ENCODE results near the gene USP3. TPM values are rescaled to one million over a fixed set of nuclear protein-coding genes. Genes with fewer than 3 reads are reported as not detected.
"Not testable (repeated sequence)": the region's sequence is repeated elsewhere in the genome, so short reads cannot be mapped to it uniquely, and the experiment has no call there.

USP3 gene
- polyA plus RNA-seq, 4 donors, result 20.8 to 43.5 (median 41.0) TPM

DNA sequence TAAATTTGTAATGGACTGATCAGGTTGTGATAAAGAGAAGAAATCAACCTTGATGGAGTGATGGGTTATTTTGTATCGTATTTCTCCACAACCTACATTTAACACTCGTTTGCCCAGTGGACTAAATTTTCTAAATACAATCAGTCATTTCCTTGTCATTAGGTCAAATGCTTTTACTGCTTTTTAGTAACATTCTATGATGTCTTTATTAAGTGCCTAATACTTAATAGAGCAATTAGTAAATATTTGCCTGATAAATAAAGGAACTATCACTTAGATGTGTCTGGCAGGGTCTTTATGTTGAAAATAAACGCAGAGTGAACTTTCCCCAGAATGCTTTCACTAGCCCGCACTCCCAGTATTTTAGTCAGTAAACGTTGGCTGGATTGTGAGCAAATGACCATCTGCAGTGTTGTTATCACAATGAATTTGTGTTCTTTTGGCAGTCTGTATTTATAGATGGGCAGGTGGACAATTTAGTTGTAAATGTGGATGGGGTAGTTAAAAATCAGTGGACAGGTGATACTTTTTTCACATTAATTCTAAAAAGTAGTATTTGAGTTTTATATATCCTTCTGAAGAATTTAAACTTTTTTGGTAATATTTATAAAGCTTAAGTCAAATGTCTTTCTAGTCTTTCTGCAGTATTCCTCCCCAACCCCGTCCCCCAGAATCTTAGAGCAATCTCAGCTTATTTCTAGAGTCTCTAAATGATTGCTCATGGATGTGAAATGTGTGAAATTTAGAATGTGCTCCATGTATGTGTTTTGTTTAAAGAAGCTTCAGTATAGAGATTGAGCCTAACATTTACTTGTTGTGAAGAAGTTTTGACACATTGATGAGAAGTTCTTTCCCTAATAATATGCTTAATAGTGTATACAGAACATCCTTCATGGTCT is 4.9 kb downstream of the USP3 start:
- no peak for DNase-seq (ENCODE audit: low read depth in 4 of 4, low spot score in 3 of 4)

- no peak for DNase-seq (ENCODE audit: low read depth in 4 of 4, low spot score in 3 of 4)
Observed at GRCh38 chr15:63509955-63510940, 5.9 kb downstream of the USP3 start.

GRCh38 chr15:63512148-63512547 is 7.8 kb downstream of the USP3 start:
- DNase-seq (ENCODE audit: low read depth in 4 of 4, low spot score in 3 of 4), result no peak

DNA sequence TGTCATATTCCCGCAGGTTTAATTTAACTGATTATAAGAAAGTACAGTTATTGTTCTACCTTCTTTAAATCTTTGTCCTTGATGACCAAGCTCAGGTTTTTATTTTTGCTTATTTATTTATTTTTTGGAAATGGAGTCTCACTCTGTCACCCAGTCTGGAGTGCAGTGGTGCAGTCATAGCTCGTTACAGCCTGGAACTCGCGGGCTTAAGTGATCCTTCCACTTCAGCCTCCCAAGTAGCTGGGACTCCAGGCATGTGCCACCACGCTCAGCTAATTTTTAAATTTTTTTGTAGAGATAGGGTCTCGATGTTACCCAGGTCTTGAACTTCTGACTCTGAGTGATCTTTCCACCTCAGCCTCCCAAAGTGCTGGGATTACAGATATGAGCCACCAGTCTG is 8.9 kb downstream of the USP3 start:
- no peak for DNase-seq (ENCODE audit: low read depth in 4 of 4, low spot score in 3 of 4)

DNA sequence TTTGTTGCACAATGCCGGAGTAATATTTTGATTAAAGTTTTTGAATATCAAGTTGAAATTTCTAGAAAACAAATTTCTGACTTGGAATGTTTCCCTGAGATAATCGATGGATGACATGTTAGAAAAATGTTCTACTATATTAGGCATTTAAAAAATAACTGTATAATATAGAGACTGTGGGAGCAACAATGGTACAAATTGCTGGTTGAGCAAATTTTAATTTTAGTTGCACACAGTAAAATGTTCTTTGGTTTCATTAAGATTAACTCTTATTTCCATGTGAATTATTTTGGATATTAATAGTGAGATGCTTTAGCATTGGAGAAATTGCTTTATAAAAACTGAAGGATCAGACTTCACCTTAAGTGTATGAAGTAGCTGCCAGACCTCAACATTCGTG is 9.3 kb downstream of the USP3 start:
- DNase-seq (ENCODE audit: low read depth in 4 of 4, low spot score in 3 of 4), result no peak

- no peak for DNase-seq (ENCODE audit: low read depth in 4 of 4, low spot score in 3 of 4)
Observed at GRCh38 chr15:63514531-63514943, 10.1 kb downstream of the USP3 start.

DNA sequence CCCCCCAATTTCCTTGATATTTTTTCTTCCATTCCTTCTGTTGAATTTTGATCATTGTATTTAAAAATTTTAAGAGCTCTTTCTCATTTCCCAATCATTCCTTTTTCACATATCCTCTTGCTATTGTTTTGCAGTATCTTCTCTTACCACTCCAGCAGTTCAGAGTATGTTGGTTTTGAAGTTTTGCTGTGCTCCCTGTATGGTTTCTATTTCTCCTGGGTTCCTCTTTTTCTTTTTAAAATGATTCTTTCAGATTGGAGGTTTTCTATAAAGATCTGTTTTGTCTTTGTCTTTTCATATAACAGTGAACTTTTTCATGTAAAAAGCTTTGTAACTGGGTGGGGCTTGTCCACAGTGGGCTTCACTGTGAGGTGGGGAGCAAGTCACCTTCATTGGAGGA is 12.8 kb downstream of the USP3 start:
- DNase-seq (ENCODE audit: low read depth in 4 of 4, low spot score in 3 of 4), result no peak

DNA sequence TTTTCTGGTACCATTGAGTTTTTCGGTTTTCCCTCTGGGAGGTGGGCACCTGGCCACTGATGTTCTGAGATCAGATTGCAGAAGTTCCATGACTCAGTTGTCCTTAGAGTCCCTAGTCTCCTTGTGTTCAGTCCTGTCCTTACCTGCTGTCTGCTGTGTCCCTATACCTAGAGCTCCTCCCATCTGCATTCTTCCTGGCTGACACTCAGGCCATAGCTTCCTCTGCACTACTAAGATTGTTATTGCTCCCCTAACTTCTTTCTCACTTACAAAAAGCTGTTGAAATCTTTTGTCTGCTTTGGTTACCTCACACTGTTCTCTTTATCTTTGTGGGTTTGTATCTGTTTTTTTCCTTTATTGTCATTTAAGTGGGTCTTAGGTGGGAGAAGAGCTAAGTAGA is 13.2 kb downstream of the USP3 start:
- DNase-seq (ENCODE audit: low read depth in 4 of 4, low spot score in 3 of 4), result no peak

DNA sequence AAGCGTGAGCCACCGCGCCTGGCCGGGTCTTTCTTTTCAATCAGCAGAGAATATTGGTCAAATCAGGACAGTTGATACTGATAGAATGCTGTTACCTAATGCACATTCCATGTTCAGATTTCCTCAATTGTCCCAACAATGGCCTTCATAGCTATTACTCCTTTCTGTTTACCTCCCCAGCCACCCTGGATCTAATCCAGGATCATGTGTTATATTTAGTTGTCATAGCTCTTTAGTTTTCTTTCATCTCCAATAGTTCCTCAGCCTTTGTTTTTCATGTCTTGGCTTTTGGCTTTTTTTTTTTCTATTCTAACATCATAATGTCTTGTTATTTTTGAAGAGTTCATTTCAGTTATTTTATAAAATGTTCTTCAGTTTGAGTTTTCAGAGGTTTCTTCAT is 14.6 kb downstream of the USP3 start:
- DNase-seq (ENCODE audit: low read depth in 4 of 4, low spot score in 3 of 4), result no peak

- no peak for DNase-seq (ENCODE audit: low read depth in 4 of 4, low spot score in 3 of 4)
Observed at GRCh38 chr15:63519548-63520178, 15.3 kb downstream of the USP3 start.

DNA sequence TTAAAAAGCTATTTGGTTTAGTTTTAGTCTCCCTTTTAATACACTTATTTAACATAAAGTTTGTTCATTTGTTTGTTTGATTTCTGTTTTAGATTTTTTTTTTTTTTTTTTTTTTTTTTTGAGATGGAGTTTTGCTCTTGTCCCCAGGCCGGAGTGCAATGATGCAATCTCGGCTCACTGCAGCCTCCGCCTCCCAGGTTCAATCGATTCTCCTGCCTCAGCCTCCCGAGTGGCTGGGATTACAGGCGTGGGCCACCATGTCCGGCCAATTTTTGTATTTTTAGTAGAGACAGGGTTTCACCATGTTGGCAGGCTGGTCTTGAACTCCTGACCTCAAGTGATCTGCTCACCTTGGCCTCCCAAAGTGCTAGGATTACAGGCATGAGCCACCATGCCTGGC is 16.1 kb downstream of the USP3 start:
- not testable (repeated sequence) for DNase-seq (ENCODE audit: low read depth in 4 of 4, low spot score in 3 of 4)

GRCh38 chr15:63522225-63522578 is 17.8 kb downstream of the USP3 start:
- DNase-seq (ENCODE audit: low read depth in 4 of 4, low spot score in 3 of 4), result no peak

DNA sequence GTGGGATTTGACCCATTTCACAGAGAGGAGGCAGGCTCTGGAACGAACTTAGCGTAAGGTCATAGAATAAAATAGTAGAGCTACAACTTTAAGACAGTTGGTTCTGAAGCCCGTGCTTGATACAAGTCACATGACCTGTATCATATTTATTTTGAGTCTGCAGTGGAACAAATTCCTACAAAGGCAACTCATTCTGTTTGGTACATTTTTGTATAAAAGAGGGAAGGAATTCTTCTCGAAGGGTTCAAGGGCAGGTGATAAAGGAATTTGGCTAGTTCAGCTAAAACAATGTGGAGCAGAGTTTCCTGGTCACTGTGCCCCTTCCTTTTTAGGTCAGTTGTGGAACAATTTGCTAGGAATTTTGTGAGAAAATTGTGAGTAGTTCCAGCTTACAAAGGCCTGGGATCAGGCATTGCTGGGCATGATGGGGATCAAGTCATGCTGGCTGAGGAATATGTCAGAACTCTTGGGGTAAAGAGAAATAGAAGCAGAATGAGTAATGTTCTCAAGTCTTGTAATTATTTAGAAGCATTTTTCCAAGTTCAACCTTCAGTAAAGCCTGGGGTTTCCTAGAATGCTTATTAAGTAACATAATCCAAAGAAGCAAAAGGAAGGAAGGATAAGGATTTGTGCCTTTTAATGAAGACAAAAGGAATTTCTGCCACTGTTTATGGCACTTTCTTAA is 19.1 kb downstream of the USP3 start:
- DNase-seq (ENCODE audit: low read depth in 4 of 4, low spot score in 3 of 4), result no peak

GRCh38 chr15:63524316-63525015 is 20.1 kb downstream of the USP3 start:
- DNase-seq (ENCODE audit: low read depth in 4 of 4, low spot score in 3 of 4), result no peak

DNA sequence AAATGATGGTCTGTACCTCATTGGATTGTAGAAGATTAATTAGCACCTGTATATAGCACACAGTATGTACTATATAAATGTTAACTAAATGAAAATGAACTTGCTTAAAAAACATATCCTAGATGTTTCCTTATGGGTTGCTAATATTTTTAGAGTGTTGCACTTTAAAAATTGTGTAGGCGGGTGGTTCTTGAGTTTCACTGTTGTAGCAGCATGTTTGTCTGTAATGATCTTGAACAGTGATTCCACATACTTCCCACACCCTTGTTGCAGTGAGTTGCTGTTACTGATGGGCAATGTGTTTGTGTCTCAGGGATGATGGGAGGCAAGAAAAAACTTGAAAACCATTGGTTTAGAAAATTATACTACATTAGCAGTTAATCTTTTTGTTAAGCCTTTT is 22.0 kb downstream of the USP3 start:
- no peak for DNase-seq (ENCODE audit: low read depth in 4 of 4, low spot score in 3 of 4)

DNA sequence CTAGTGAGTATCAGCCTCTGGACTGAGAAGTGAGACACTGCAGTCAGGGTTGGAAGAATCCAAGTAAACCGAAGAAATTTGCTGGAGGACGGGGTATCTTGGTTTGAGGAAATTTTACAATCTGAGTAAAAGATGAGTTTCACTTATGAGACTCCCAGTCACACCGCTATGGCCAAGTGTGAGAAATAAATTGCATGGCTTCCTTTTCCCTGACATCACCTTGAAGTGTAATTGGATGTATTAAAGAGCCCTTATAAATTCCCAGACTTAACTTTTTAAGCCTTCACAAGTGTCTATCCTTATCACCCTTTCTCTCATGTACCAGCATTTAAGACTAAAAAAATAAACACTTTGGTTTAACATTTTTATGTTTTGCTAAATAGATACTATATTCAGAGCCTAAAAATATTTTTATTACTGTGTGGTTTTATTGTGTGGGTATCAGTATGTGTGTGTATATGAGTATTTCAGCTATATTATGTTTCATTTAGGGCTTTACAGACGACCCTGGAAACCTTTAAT is 23.8 kb downstream of the USP3 start:
- DNase-seq (ENCODE audit: low read depth in 4 of 4, low spot score in 3 of 4), result no peak

DNA sequence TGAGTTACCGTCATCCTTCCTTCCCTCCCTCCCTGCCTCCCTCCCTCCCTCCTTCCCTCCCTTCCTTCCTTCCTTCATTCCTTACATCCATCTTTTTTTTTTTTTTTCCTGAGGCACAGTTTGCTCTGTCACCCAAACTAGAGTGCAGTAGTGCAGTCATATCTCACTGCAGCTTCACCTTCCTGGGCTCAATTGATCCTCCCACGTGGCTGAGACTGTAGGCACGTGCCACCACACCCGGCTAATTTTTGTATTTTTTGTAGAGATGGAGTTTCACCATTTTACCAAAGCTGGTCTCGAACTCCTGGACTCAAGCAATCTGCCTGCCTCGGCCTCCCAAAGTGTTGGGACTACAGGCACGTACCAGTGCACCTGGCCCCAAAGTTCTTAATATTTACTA is 25.8 kb downstream of the USP3 start:
- no peak for DNase-seq (ENCODE audit: low read depth in 4 of 4, low spot score in 3 of 4)

GRCh38 chr15:63530752-63531299 is 26.4 kb downstream of the USP3 start:
- no peak for DNase-seq (ENCODE audit: low read depth in 4 of 4, low spot score in 3 of 4)

- no peak for DNase-seq (ENCODE audit: low read depth in 4 of 4, low spot score in 3 of 4)
Observed at GRCh38 chr15:63531586-63531985, 27.2 kb downstream of the USP3 start.

Data from left renal pelvis (tissue), 4 donors.